HG02970 (cell line): ENCODE data around the gene CFAP58.

ENCODE experiments used
- ATAC-seq: cut with Tn5 transposase; IDR thresholded peaks from one replicate; pipeline ENCODE4 v1.9.1; 2021; ENCODE audit warnings: mild to moderate bottlenecking, moderate library complexity, moderate number of reproducible peaks; ENCODE audit not compliant: unreplicated experiment, low FRiP score

Gene CFAP58

GRCh38 chr10:104321725-104322415, 31.8 kb upstream of the CFAP58 start:
- ATAC-seq: no peak

GRCh38 chr10:104322416-104322782, 31.2 kb upstream of the CFAP58 start:
- no peak for ATAC-seq

DNA sequence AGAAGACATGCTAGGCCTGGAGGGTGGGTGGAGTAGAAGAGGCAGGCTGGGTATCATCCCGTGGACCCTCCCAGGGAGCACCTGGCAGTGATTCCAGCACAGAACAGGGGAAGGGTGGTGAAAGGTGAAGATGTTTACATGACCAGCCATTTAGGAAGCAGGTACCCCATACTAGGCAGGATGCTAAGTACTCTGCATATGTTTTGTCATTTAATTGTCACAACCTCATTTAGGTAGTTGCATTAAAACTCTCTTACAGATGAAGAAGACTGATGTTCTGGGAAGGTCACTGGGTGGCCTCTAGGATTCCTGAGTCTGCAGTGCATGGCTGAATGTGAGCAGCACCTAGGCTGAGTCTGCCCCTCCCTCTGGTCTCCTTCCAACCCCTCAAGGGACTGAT, 30.5 kb upstream of the CFAP58 start:
- ATAC-seq: no peak

DNA sequence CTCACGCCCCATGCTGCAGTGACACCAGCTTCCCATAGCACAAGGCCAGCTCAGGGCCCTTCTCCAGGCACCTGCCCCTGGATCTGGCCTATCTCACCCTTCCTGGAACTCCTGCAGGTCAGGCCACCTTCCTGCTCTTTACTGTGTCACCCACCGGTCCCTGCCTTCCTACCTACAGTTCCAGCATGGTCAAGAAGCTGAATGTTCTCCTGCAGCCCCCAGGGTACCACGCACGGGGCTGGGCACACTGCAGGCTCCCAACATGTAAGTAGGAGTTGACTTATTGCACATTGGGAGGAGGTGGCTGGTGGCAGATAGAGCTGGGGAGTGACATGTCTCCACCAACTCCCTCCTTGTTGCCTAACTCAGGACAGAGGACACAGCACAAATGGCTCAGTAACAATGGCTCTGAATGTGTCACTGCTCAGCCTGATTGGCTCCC, 29.9 kb upstream of the CFAP58 start:
- ATAC-seq: no peak

GRCh38 chr10:104324221-104324686, 29.4 kb upstream of the CFAP58 start:
- ATAC-seq: no peak

DNA sequence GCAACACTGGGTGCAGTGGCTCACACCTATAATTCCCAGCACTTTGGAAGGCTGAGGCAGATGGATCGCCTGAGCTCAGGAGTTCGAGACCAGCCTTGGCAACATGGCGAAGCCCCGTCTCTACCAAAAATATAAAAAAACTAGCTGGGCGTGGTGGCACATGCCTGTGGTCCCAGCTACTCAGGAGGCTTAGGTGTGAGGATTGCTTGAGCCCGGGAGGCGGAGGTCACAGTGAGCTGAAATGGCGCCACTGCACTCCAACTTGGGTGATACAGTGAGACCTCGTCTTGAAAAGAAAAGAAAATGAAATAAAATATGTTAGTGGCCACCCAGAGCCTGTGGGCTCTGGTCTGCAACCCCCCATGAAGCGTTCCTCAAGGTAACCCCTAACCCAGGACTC, 28.7 kb upstream of the CFAP58 start:
- no peak for ATAC-seq

DNA sequence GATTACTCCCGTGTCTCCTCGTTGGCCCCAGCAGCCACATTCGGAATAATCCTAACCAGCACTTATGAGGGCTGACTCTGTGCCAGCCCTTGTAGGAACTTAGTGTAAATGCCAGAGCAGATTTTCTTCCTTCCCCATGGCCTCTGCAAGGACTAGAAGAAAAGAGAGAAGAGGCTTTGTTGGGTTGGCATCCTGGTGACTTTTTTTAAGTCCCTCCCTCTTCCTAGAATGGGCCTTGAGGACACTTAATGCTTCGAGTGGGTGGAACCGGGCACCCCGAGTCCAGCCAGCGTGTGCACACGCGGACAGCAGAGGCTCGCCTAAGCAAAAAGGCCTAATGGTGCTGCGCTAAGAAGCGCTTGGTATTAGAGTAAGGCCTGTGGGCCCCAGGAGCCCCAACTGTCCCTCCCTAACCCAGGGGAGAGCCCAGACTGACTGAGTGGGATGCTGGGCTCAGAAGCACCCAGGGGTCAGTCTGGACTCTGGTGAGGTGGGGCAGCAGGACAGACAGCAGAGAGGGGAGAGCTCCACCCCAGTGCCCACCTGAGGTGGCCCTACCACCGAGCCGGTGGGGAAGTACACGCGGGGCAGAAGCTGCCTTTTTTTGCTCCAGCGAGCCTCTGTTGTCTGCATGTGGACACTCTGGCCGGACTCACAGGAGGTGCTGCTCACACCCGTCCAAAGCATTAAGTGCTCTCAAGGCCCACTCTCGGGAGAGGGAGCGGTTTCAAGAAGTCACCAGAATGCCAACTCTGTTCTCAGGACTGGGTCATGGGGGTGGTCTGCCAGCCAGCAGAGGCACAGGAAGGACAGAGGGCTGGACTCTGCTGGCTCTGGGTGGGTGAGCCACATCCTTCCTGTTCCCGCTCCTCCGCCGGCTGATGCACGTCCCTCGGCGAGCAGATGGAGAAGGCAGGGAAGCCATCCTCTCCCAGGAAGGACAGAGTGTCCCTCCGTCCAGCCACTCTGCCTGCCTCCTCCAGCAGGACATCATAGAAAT, 27.9 kb upstream of the CFAP58 start:
- ATAC-seq: no peak

DNA sequence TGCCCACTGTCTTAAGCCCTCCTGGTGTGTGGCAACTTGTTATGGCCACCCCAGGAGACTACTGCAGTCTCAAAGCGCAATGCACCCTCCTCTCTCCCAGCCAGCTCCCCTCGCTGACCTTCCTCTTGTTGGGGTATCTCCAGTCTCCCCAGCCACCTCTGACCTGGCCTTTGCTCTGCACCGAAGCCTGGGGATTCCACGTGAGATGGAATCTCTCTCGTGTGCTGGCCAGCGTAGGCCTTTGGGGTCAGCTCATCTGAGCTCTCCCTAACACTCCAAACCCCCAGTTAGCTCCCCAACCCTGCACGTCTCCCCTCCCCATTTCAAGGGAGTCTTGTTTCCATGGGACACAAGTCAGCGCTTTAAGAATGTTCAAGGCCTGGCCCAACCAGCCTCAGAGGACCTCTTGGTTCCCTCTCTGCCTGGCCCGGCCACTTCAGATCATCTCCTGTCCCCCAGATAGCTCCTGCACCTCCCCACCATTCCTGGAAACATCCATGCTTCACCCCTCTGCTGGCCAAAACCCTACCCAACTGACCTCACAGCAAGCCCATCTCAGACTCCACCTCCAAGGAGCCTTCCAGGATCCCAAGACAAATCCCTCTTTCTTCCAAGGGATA, 26.5 kb upstream of the CFAP58 start:
- no peak for ATAC-seq

- ATAC-seq: no peak
Observed at GRCh38 chr10:104327745-104328645, 25.6 kb upstream of the CFAP58 start.

DNA sequence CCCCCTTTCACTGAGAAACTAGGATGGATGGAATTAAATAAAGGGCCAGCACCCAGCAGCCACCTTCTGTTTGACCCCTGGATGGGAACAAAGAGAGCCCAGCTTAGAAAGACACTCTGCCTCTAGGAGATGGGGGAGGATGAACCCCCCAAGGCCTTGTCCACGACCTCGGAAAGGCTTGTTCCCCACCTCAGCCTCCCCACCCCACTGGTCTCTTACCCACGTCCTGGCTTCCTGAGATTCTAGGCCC, 25.1 kb upstream of the CFAP58 start:
- no peak for ATAC-seq

GRCh38 chr10:104328896-104329710, 24.5 kb upstream of the CFAP58 start:
- ATAC-seq: no peak

- ATAC-seq: no peak
Observed at GRCh38 chr10:104329735-104330134, 23.9 kb upstream of the CFAP58 start.

- ATAC-seq: no peak
Observed at GRCh38 chr10:104330168-104331110, 23.2 kb upstream of the CFAP58 start.

DNA sequence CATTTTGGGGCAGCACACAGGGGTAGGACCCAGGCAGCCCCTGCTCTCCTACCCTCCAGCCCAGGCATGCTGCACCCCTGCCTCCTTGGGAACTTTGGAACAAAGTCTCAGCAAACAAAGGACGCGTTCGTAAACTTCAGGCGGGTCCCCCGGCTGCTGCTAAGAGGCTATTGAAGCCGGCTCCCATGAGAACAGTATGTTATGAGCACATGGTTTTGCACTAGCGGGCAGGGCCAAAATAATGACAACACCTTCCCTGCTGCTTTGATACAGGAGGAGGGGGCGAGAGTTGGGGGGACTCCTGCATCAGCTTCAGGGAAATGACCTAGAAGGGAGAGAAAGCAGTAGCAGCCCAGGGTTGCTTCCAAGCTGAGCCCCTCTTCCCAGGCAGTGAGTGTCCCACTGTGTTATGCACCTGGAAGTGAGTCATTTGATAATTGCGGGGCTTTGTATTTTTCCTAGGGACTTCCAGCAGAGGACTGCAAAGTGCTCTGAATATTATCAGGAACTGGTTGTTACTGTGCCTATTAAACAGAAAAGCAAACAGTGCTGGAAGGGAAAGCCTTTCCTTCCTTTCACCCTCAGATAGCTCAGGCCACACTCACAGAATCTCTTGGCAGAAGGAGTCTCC, 22.3 kb upstream of the CFAP58 start:
- no peak for ATAC-seq

DNA sequence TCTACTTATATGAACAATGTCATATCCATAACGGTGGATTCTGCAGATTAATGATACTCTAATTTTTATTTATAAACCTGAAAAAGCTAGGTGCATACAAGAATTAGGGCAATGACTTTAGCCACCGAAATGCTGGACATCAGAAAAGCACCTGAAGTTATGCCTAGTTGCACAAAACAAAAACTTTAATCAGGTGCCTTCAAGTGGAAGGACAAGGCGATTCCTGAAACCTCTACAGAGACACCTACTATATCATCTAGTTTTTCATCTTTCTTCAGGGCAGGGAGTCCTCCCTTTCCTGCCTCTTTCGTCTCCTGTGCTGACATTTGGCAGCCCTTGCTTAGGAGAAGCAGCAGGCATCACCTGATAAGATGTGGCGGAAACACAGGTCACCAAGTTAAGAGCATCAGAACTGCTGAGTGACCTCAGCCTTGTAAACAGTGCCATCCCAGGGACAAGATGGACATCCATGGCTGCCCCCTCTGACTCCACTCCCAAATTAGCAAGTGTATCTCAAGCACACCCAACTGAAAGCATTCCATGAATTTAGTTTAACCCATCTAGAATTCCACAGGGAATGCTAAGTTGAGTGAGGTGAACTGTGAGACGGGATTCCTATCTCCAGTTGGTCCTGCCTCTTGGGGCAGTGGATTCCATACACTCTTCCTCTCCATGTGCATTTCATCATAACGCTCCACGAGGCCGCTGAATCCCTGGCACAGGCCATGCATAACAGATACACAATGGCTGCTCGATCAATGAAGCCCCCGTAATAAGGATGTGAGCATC, 21.2 kb upstream of the CFAP58 start:
- no peak for ATAC-seq

- no peak for ATAC-seq
Observed at GRCh38 chr10:104333032-104333727, 20.5 kb upstream of the CFAP58 start.
